Kidney (tissue), 14 donors: ENCODE results near the gene POR. TPM values are rescaled to one million over a fixed set of nuclear protein-coding genes. Genes with fewer than 3 reads are reported as not detected.

Experiments
- DNase-seq, 5 donors: peaks; one replicate each; pipeline ENCODE4 v3.0.0-alpha.2; 2013 to 2020
- FAIRE-seq: peaks from 2 replicates; lab custom pipeline; 2012; peaks lifted over from hg19 to GRCh38; lab: Jason Lieb, UNC
- H3K27ac ChIP-seq, 2 donors: one replicate each; pipeline ENCODE4 v1.7.0; 2013; ENCODE audit warnings: low read depth in 2 of 2, low read length in 2 of 2, inconsistent platforms in 1 of 2
- H3K27me3 ChIP-seq: one replicate; pipeline ENCODE4 v1.7.1; 2013; ENCODE audit warnings: low read length, inconsistent platforms; ENCODE audit not compliant: control insufficient read depth, insufficient read depth
- H3K36me3 ChIP-seq, 3 donors: one replicate each; pipeline versions ENCODE4 v1.7.0 to v1.7.1; 2013; ENCODE audit warnings: low read length in 3 of 3, control low read depth in 1 of 3, inconsistent platforms in 1 of 3; ENCODE audit not compliant: insufficient read depth in 3 of 3, control insufficient read depth in 2 of 3
- H3K4me1 ChIP-seq, 3 donors: one replicate each; pipeline versions ENCODE4 v1.7.0 to v1.7.1; 2013; ENCODE audit warnings: low read length in 3 of 3, inconsistent platforms in 1 of 3, low read depth in 1 of 3; ENCODE audit not compliant: control insufficient read depth in 2 of 3, insufficient read depth in 2 of 3
- H3K4me3 ChIP-seq, 3 donors: one replicate each; pipeline versions ENCODE4 v1.7.0 to v1.8.1; 2013; ENCODE audit warnings: low read length in 3 of 3, control low read depth in 1 of 3, inconsistent platforms in 1 of 3
- H3K9ac ChIP-seq, 3 donors: one replicate each; pipeline versions ENCODE4 v1.7.0 to v1.7.1; 2013; ENCODE audit warnings: low read length in 3 of 3, control low read depth in 1 of 3, inconsistent platforms in 1 of 3
- H3K9me3 ChIP-seq, 3 donors: one replicate each; pipeline versions ENCODE4 v1.7.0 to v1.7.1; 2013; ENCODE audit warnings: low read length in 3 of 3, control low read depth in 1 of 3, inconsistent platforms in 1 of 3; ENCODE audit not compliant: control insufficient read depth in 2 of 3, insufficient read depth in 1 of 3
- CTCF ChIP-seq: IDR thresholded peaks from 3 replicates; pipeline ENCODE4 v1.5.1; 2012; ENCODE audit warnings: mild to moderate bottlenecking, moderate library complexity, borderline replicate concordance; ENCODE audit not compliant: insufficient read depth; ENCODE audit errors: extremely low read depth
- intact Hi-C: fragments of 100-400 bp; cut with DNase I; formaldehyde crosslinking; loops from one replicate; pipeline ENCODE4 v1.11.1; 2022
- polyA plus RNA-seq: library from polyadenylated mRNA; stranded (reverse); fragments of 350-450 nt; fragmentation: Illumina TruSeq; extraction: RNeasy Lipid Tissue Mini Kit (QIAGEN cat#74804); gene quantifications from one replicate; pipeline ENCODE4 v1.2.3, GENCODE V29; 2014; ENCODE audit warnings: low read depth, low replicate concordance; ENCODE audit not compliant: insufficient read depth
- total RNA-seq: library from RNA; stranded (reverse); fragmentation: NEBNext Ultra II Directional; extraction: Animal tissue kit (Norgen Biotek cat#: 25700); gene quantifications from one replicate; pipeline ENCODE4 v1.2.1, GENCODE V29; 2021
- donor health status: control.
- donor health status: control.
- donor health status: control.
- donor health status: control.
- donor health status: control.
- donor health status: DM: yes; HTN: yes; CAD: no.
- donor health status: Normal renal cell carcinoma (clear cell type).

The POR gene
- total and polyA plus RNA-seq, 2 donors from 2014 or later = 122 to 130 TPM

- peaks cover 0 to 36% (median 26%) of the 10 kb centered on the region in 3 donors for H3K4me1 ChIP-seq
- no peak overlapping the region for H3K9ac ChIP-seq
- H3K27ac ChIP-seq = no peak overlapping the region
- DNase-seq (peak in 2 of 5 donors; percentile 43 to 61), FAIRE-seq (no peak)
- H3K4me3 ChIP-seq = no peak overlapping the region
- intact Hi-C loops = no loop called here
- H3K36me3 ChIP-seq = peaks cover 0 to 7% (median 4%) of the 10 kb centered on the region in 3 donors
- no peaks in the 10 kb centered on the region for H3K9me3 ChIP-seq
- TF ChIP-seq CTCF = no peak
- H3K27me3 ChIP-seq = no peaks in the 10 kb centered on the region
These were observed 46.3 kb downstream of the POR start for GRCh38 chr7:75961218-75961617.

- peak overlapping the region in 1 of 3 donors; percentile 48 for H3K9ac ChIP-seq
- TF ChIP-seq CTCF = no peak
- intact Hi-C loops = no loop called here
- H3K36me3 ChIP-seq = peaks cover 0 to 3% (median 2%) of the 10 kb centered on the region in 3 donors
- H3K27ac ChIP-seq = peak overlapping the region; percentile 56 to 78
- peaks cover 0 to 42% (median 30%) of the 10 kb centered on the region in 3 donors for H3K4me1 ChIP-seq
- FAIRE-seq (no peak), DNase-seq (peak in 3 of 5 donors; percentile 37 to 81 (median 50))
- H3K9me3 ChIP-seq = no peaks in the 10 kb centered on the region
- no peak overlapping the region for H3K4me3 ChIP-seq
- no peaks in the 10 kb centered on the region for H3K27me3 ChIP-seq
These were observed 47.8 kb downstream of the POR start for GRCh38 chr7:75962607-75963380.

GRCh38 chr7:75963381-75963995 is 48.5 kb downstream of the POR start:
- no peak for TF ChIP-seq CTCF
- FAIRE-seq (no peak), DNase-seq (peak; percentile 62 to 76 (median 74))
- Histone ChIP-seq H3K27ac (peak overlapping the region; percentile 56 to 78), H3K4me3 (no peak overlapping the region), H3K4me1 (peaks cover 0 to 47% (median 35%) of the 10 kb centered on the region in 3 donors), H3K27me3 (no peaks in the 10 kb centered on the region), H3K9me3 (no peaks in the 10 kb centered on the region), H3K9ac (no peak overlapping the region), H3K36me3 (no peaks in the 10 kb centered on the region)
- intact Hi-C loops = no loop called here
